NCI-H2029 treated with DMSO at 0.1 percent for 48 hours (cell line): Measurements from ENCODE around the gene SAXO1.

Source experiments
- DNase-seq: peaks from one replicate; lab custom pipeline; 2025; lab: John Stamatoyannopoulos, UW

Gene SAXO1

DNA sequence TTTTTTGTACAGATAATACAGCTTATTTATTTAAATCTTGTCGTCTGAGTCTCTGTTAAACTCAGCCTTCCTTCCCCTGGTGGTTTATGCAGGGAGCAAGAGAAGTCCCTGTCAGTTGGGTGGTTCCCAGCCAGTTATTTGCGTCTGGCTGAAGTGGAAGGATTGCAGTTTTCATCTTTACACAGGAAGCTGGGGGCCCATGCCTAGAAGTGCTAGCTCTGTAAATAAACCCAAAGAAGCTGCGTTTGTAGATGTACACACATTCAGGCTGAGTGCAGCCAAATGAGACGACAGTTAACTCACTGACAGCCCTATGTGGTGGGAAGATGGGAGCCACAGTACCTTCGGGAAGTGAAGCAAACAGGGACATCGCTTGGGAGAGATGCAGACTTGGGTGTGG, 122.1 kb downstream of the SAXO1 start:
- DNase-seq: peak; percentile 2

- DNase-seq: no peak
These were observed 122.6 kb downstream of the SAXO1 start for GRCh38 chr9:18910435-18910834.

- no peak for DNase-seq
These were observed 123.6 kb downstream of the SAXO1 start for GRCh38 chr9:18909140-18910018.

DNA sequence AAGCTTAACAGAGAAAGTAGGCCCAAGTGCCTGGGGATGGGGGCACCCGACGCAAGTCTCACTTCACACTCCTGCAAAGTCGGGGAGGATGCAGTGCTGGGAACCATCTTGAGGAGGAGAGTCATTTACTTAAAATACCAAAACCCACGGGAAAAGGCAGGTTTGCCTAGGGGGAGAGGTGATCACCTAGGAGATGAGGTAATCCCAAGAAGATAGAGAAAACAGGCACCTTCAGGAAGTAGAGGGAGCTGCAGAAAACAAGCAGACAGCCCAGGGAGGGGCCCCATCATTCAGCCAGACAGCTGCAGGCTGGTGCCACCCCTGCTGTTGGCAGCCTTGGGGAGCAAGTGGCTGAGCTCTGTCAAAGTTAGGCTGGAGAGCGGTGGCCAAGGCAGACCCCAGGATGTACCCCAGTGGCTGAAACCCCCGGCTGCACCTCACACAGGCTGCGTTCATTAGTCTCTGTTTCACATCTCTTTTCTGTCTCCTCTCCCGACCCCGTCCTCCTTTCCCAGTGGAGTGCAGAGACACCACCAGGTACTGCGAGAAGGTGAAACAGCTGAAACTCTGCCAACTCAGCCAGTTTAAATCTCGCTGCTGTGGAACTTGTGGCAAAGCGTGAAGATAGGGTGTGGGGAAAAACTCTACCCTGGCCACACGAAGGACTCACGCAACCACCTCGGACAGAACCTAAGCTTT, 124.9 kb downstream of the SAXO1 start:
- no peak for DNase-seq

- DNase-seq: no peak
These were observed 126.2 kb downstream of the SAXO1 start for GRCh38 chr9:18906656-18907395.

DNA sequence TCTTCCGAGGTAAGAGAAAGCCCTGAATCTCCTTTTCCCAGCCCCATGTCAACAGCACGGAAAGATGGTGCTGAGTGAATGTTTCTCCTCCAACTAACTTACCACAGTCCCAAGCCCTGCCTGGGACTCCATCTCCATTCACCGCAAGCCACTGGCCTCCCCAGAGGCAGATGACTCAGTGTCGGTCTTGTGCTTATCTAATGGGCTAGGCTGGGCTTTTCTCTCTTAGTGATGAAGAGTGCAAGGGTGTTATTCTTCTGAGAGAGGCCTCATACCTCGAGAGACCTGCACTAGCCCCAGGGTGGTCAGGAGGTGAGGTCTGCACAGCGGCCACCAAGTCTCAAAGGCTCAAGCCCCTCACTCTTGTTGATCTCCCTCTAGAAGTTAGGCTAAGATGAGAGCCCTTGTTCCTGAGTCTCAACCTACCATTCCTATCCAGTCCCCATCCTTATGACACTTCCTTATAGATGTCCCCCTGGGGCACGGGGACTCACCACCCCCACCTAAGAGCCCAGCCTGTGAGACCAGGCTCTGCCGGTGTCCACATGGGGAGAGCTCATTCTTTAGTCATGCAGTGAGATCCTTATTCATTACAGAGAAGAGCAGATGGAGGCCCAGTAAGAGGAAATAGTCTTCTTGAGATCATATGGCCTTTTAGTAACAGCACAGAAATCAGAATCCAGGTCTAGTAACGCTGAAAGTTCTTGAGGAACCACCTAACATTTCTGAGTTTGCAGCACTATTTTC, 127.0 kb downstream of the SAXO1 start:
- no peak for DNase-seq

GRCh38 chr9:18905028-18905882, 127.8 kb downstream of the SAXO1 start:
- DNase-seq: no peak

DNA sequence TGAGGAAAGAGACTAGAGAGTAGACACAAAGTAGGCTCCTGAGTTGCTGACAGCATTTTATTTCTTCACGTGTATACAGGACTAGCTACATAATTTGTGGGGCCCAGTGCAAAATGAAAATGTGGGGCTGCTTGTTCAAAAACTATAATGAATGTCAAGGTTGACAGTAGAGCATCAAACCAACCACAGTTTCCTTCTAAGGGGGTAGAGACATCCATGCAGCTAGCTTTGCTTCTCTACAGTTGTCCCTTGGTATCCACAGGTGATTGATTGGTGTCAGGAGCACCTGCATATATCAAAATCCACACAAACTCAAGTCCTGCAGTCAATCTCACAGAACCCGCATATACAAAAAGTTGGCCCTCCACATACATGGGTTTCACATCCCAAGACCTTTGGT, 129.6 kb downstream of the SAXO1 start:
- no peak for DNase-seq

DNA sequence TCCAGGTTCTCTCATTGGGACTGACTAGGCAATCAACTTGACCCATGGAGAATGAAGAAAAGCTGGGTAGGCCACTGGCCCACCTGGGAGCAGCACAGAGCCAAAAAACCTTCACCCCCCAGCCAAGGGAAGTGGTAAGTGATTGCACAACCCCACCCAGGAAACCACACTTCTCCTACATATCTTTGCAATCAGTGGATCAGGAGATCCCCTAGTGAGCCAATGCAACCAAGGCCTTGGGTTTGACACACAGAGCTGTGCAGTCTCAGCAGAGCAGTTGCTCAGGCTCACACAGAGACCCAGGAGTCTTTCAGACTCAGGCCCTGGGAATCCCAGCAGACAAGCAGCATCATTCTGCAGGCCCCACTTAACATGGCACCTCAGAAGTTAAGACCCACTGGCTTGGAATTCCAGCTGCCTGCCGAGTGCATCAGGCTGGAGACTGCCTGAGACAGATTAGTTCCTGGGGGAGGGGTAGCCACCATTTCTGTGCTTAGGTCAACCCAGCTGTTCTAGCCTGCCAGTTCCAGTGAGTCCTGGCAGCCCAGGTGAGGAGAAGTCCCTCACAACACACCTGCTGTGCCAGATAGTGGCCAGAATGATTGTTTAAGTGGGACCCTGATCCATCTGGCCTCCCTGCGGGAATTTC, 136.4 kb downstream of the SAXO1 start:
- no peak for DNase-seq

DNA sequence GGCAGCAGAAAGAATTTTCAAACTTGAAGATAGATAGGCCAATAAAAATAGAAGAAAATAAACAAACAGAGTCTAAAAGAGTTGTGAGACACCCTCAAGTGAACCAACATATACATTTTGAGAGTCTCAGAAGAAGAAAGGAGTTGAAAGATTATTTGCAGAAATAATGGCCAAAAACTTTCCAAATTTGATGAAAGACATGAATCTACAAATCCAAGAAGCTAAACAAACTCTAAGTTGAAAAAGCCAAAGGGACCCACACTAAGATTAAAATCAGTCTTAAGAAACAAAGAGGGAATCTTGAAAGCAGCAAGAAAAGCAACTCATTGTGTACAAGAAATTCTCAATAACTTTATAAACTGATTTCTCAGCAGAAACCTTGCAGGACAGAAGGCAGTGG, 137.0 kb downstream of the SAXO1 start:
- no peak for DNase-seq

DNA sequence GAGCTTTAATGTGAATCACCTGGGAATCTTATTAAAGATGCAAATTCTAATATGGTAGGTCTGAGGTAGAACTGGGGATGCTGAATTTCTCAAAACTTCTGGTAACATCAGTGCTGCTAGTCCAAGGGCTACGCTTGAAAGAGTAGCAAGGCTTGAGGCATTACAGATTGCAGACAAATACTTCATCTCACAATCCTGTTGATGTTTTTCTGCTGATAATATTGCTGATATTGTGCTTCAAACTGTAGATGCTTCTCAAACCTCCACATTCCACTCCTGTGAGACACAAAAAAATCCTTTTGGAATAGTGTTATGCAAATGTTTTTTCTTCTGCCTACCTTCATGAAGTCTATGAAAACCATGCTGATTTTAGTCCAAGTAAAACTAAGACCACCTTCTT, 139.5 kb downstream of the SAXO1 start:
- no peak for DNase-seq

DNA sequence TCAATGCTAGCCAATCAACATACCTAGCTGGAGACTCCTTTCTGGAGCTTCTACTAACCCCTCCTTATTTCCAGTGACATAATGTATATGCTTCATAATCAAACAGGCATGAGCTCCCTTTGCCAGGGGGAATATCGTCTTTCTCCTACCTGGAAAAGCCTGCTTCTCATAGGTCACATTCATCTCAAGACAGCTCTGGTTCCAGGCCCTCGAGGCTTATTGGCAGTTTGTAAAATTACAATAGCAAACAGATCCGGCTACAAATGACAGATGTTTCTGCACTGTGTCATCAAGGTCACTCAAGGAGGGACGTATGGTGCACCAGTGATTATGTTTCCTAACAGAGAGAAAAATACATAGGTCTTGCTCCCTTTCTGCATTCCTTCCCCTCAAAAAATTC, 140.0 kb downstream of the SAXO1 start:
- DNase-seq: no peak

DNA sequence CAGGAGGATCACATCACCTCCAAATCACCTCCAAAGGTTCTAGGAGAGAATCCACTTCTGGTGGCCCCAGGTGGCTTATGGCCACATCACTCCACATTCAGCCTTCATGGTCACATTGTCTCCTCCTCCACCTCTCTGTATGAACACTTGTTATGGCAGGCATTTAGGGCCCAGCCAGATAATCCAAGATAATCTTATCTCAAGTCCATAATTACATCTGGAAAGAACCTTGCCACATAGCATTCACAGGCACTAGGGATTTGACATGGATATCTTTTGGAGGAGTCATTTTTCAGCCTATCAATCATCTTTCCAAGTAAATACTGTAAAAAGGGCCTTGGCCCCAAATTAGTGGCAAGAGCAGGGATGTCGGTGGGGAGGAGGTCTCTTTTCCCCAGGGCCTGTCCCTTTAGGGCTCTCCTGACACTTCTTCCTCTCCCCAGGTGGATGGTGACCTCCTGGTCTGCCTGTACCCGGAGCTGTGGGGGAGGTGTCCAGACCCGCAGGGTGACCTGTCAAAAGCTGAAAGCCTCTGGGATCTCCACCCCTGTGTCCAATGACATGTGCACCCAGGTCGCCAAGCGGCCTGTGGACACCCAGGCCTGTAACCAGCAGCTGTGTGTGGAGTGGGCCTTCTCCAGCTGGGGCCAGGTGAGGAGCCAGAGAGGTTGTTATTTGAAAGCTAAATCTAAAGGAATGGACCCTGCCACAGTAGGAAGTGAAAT, 140.9 kb downstream of the SAXO1 start:
- no peak for DNase-seq

DNA sequence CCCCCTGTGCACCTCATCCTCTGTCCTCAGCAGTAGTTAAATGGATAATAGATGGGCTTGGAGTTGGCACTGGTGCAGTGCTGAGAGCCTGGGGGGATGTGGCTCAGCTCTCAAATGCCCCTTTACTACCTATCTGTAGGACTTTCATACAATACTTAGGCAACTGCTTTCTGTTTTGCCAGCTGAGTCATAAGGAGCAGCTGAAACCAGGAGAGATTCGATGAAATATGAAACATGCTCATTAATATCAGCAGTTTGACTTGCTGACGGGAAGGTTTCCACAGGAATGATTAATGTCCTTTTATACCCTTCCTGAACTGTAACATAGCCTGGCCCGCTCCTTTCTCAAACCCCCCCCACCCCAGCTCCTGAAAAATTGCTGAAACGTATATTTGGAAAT, 142.6 kb downstream of the SAXO1 start:
- no peak for DNase-seq

GRCh38 chr9:18889550-18889949, 143.5 kb downstream of the SAXO1 start:
- no peak for DNase-seq

DNA sequence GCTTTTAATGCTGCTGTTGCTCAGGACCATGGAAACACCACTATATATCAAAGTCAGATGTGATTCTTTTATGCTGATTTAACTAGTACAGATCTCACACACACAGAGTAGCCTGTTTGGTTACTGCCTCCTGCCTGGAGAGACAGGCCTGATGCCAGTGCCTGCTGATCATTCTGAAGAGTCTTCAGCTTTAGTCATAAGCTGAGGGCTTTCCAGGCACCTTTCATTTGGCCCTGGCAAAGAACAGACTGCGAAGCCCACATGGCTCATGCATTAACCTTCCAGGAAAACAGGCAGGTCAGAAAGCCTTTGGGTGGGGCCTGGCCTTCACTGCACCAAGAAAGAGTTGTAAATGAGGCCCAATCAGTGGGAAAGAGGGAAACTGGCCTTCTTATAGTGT, 144.7 kb downstream of the SAXO1 start:
- DNase-seq: no peak

GRCh38 chr9:18887546-18887945, 145.5 kb downstream of the SAXO1 start:
- no peak for DNase-seq

- DNase-seq: no peak
These were observed 151.3 kb downstream of the SAXO1 start for GRCh38 chr9:18881758-18882157.

DNA sequence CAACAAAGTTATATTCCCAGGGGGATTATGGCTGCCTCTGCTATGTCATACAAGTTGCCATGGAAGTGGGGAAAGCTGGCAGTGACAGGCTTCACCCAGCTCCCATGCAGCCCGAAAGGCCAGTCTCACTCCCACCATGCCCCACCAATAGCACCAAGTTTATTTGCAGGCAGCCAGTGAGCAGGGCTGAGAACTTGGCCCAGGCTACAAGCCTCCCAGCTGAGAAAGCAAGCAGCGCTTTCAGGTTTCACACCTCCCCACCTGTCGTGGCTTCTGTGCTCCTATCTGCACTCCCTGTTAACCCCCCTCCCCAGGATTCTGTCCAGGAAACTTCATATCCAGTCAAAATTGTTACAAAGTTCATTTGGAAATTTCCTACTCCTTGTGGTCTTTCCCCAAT, 155.0 kb downstream of the SAXO1 start:
- DNase-seq: no peak
